CD4-positive, alpha-beta T cell treated with Interferon gamma for 1 hour (primary cell): ENCODE results near the gene KCNK7.
A peak's percentile ranks its signal among the peaks of the same experiment; 100 is the strongest.

ENCODE experiments used
- DNase-seq: peaks from one replicate; pipeline ENCODE4 v3.0.0-alpha.2; 2020

Gene KCNK7

DNA sequence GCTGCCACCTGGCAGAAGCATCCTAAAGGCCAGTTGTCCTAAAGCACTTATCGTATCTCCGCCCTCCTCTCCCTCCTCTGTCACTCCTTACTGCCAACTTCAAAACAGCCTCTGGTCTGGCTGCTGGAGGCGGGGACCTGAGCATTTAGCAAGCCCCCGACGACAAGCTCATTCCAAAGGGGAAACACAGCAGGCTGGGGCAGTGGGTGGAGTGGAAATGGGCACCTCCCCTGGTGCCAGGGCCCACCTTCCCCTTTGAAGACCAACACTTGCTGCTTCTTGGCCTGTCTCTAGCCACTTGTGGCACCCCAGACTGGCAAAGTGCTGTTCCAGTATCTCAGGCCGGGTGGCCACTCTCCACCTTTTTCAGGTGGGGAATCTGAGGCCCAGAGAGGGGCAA lies 14.8 kb upstream of the KCNK7 start:
- DNase-seq, result no peak

DNA sequence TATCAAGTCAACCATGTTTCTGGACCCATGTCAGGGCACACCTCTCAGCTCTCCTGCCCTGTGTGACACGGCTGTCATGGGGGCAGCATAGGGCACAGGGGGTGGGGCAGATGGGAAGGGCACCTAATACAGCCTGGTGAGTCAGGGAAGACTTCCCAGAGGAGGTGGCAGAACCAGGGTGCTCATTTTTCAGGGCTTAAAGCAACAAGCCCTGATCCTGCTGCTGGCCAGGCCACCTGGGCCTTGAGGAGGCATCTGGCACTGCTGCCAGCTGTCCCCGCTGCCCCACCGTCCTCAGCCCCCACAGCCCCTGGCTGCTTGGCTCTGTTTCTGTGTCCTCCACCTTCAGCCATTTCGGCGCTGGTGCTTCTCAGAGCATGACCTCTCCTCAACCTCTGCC lies 14.1 kb upstream of the KCNK7 start:
- DNase-seq, result no peak

DNA sequence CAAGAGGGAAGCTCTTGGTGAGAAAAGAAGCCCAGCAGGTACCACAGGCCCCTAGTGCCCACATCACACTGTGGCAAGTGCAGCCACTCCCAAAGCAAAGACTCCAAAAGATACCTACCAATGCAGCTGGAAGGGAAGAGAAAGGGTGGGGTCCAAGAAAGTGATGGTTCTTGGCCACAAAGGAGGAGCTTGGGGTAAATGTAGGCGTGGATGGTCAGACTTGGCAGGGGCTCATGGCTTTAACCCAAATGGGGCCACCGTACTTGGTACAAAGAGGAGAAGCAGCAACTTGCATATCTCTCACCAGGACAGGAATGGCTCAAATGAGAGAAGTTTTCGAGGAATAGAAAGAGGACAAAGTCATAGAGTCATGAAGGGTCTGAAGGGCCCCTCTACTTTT lies 13.6 kb upstream of the KCNK7 start:
- no peak for DNase-seq

DNA sequence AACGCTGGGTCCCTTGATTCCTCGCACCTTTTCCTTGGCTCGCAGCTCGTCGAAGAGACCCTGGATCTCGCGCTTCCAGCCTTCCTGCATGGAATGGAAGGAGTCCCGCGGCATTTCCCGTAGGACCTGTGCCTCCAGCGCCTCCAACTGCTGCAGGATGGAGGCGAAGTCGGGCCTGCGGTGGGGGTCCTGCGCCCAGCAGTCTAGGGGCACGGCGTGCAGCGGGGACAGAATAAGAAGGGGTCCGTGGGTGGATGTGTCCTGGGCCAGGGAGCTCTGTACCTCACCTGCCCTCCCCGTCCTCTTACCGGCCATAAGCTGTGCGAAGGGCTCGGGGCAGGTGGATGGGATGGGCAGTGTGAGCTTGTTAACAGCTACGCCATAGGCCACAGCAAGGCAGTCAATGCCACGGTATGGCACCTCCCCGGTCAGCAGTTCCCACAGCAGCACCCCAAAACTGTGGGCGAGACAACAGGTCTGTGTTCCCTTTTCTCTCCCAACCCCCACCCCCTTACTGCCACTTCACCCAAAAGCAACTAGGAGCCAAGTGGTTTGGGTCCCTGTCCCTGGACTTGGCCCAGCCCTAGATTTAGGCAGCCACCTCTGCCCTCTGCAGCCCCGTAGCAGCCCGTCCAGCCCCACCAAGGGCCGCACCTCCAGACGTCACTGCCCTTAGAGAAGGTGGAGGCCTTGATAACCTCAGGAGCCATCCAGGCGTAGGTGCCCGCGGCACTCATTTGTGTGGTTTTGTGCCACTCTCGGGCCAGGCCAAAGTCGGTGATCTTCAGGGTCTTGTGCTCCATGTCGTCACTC lies 12.2 kb upstream of the KCNK7 start:
- no peak for DNase-seq

DNA sequence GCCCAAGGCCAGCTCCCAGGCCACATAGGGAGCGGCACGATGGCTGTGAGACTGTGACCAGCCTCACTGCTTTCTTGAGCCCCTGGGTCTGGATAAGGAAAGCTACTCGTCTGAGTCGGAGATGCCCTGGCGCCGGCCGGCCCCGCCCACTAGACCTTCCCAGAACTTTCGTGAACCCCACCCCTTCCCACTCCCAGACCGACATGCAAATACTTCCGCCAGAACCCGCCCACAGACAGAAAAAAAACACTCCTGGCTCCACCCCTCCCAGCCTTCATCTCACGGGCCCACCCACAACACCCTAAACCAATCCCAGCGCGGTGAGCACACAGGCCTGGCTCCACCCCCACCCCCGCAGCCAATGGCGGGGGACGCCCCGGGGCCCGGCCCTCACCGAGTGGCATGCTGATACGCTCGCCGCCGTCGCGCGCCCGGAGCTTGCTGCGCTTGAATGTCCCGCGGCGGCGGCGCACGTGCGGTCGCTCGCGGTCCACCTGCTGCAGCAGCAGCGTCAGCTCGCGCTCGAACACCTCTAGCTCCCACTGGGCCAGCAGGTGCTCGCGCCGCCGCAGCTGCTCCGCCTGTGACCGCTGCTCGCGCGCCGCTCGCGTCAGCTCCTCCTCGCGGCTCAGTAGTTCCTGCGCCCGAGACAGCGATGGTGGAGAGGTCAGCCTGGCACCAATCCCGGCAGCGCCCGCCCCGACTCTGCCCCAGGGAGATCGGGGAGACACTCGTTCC lies 11.4 kb upstream of the KCNK7 start:
- DNase-seq, result no peak

DNA sequence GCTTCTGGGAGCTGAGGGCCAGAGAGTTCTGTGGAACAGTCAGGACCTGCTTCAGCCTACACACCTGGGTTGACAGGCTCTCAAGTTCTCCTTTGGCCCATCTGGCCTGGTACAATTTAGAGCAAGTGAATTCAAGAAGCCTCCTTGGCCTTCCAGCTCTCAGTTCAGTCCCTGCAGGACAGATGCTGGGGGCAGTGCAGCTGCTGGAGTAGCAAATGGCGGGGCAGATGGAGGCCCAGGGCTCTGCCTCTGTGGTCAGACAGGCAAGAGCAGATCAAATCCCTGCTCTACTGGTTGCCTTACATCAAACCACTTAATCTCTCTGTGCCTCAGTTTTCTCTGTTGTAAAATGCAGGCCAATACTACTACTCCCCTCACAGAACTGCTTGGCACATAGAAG lies 8.7 kb upstream of the KCNK7 start:
- no peak for DNase-seq

DNA sequence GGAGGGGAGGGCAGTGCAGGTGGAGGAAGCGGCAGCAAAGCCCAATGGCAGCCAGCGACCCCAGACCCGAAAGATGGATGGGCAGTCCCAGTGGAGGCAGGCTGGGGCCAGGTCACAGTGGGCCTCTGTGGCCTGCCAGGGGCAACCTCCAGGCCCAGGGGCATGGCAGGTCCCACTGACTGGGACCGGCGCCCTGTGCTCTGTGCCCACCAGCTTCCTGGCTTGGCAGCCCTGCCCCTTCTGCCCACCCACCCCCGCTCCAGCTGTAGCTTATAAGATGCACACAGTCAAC lies 4.3 kb upstream of the KCNK7 start:
- DNase-seq, result no peak

DNA sequence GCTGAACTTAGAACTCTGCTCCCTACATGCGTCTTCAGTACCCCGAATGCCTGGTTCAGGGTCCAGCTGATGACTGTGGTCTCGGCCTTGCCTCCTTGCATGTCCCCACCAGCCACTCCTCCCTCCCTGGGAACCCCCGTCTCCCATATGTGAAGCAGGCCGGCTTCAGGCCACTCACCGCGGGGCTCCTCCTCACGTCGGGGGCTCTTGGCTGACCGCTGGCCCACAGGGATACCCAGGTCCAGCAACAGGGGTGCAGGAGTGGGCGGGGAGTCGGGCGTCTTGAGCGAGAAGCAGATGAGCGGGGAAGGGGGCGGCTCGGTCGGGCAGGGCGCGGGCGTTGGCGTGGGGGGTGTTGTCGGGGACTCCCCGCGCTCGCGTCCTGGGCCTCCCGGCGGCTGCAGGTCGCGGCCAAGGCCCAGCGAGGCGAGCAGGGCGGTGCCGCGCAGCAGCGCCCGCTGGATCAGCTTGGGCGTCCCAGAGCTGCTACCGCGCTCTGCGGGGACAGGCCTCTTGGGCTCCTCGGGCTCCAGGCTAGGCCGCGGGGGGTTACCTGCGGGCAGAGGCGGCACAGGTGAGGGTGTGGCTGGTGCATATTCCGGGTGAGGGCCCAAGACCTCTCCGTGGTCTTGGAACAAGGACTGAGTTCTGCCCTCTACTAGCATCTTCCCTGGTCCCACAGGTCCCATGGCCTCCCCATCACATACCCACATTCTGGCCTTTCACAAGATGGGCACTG lies 3.8 kb upstream of the KCNK7 start:
- no peak for DNase-seq

DNA sequence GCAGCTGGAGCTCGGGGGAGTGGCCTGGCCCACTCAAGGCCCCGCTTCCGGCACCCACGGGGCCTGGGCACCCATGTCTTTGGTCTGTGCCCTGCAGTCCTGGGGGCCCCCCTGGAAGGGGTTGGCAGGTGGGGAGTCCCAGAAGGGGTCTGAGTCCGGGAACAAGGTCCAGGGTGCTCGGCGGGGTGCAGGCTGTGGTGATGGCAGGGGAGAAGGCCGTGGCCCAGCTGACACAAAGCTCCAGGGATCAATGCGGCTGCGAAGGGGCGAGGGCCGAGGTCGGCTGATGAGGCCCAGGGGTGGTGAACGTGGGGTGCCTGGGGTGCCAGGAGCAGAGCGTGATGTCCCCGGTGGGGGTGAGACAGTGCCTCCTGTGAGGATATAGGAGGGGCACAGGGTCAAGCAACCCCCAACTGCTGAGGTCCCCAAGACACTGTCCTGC lies 2.7 kb upstream of the KCNK7 start:
- DNase-seq, result no peak

DNA sequence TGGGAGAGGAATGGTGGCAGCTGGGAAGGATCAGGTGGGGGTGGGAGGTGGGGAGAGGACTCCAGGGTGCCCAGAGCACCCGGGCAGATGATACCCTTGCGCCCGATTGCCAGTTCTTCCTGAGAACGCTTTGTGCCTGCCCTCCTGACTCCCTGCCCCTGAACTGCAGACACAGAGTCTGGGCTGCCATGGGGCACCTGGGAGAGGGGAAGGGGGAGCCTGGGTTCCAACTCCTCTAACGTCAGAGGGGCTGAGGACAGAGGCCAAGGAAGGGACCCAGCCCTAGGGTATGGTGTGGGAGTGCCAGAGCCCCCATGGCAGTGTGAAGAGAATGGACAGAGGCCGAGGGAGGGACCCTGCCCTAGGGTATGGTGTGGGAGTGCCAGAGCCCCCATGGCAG lies 920 bp upstream of the KCNK7 start:
- no peak for DNase-seq

DNA sequence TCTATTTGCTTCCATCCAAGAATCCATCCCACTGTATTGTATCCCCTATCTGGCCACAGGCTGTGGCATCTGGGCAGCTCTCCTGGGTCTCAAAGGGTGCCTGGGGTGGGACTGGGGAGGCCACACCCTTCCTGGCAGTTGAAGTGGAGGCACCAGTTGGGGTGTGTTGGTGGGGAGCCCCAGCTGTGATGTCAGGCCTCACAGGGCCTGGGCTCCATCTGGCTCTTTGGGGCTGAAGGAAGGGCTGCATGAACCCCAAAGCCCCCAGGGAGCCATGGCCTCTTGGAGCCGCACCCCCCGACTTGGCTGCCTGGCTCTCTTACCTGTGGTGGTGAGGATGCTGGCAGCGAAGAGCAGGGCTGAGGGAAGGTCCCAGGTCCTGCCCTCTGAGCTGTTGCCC lies 469 bp downstream of the KCNK7 start:
- DNase-seq, result no peak

DNA sequence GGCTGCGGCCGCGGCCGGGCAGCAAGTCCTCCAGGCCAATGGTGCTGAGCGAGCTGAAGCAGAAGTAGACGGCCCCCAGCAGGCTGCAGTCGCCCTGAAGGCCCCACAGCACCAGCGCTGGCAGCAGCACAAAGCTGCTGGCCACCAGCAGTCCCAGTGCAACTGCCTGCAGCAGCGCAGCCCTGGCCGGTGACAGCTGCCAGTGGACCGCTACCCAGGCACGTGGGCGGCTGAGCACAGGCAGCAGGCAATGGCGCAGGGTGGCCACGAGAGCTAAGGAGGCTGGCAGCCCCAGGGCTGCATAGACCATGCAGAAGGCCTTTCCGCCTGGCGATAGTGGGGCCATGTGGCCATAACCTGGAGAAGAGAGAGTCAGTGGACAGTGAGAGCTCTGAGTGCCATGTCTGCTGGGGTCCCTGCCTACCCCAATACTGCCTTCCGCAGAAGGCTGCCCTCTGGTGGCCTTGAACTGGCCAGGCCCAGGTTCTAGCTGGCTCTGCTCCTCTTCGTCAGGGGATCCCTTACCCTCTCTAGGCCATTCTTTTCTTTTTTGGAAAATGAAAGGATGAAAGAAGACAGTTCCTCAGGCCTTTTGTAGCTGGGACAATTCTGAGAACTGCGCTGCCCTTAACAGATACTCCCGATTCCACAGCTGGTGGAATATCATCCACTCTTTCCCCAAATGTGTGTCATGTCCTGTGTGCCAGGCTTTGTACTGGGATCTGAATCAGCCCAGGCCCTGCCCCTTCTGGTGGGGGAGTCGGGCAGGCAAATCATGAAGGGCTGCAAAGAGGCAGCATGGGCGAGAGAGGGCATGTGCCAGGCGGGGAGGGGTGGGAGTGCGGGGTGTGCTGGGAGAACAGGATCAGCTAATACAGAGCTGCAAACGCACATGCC lies 1.8 kb downstream of the KCNK7 start:
- peak; percentile 46 for DNase-seq

DNA sequence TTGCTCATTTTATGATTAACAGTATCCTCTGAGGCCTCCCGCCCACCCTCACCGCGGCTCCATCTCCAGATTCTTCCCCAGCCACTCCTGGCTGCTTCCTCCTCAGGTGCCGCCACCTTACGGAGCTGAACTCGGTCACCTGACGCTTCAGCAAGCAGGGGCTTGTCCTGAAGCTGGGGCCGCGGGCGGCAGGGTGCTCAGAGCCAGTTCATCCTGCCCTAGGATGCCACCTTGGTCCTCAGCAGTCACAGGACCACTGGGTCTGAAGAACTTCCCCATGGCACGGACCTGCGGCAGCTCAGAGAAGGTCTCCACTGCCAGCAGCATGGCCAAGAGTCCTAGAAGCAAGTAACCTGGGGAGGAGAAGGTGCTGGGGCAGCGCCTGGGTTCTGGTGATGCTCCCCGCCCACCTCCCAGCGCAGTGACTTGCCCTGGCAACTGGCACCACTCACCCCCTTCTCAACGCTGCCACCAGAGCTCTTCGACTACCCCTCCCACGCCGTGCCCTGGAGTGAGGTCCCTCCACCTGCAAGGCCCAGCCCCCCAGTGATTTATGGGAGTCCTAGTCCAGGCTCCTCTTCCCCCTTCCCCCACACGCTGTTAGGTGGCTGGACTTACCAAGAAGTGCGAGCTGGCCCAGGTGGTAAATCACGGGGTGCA lies 2.6 kb downstream of the KCNK7 start:
- no peak for DNase-seq

DNA sequence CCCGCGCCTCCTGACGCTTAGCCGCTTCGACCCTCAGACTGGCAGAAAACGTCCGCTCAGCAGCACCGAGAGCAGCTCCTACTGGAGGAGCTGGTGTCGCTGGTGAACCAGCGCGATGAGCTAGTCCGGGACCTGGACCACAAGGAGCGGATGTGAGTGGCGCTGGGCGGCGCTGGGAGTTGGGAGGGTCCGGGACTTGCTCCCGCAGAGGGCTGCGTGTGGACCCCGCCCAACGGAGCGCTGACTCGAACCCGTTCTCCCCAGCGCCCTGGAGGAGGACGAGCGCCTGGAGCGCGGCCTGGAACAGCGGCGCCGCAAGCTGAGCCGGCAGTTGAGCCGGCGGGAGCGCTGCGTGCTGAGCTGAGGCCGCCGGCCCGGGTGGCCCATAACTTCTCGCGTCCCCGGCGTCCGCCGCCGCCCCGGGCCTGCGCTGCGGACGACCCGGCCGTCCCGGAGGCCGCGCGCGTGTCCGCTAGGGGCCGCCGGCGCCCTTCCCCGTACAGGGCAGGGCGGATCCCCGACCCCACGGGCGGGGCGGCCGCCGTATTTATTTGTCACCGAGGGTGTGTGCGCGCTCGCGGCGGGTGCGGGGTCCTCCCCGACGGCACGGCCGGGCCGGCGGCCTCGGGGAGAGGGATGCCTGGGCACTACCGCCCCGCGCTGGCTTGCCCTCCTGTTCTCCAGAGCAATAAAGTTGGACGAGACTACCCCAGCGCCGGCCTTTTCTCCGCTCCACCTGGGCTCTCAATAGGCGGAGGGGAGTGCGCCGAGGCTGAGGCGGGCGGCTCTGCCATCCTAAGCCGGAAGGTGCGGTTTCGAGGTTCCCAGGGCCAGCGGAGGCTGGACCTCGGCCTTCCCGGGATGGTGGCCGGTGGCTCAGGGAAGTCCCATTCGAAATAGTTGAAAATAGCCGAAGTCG lies 3.4 kb downstream of the KCNK7 start:
- DNase-seq, result no peak

DNA sequence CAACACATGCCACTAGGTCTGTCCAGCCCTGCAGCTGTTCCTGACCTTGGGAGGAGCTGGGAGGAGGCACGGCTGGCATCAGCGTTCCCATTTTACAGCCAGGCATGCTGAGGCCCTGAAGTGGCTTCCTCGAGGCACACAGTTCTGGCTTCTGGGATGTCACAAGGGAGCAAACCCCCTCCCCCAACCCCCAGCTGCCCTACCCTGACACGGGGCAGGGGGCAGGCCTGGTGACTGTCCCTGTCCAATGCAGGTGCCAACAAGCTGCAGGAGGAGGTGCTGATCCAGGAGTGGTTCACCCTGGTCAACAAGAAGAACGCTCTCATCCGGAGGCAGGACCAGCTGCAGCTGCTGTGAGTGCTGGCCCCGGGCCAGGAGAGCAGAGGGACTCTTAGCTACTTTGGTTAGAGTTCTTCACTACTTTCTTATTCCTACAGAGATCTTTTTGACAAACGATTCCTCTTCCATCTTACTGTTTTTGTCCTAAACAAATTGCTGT lies 5.3 kb downstream of the KCNK7 start:
- DNase-seq, result no peak

DNA sequence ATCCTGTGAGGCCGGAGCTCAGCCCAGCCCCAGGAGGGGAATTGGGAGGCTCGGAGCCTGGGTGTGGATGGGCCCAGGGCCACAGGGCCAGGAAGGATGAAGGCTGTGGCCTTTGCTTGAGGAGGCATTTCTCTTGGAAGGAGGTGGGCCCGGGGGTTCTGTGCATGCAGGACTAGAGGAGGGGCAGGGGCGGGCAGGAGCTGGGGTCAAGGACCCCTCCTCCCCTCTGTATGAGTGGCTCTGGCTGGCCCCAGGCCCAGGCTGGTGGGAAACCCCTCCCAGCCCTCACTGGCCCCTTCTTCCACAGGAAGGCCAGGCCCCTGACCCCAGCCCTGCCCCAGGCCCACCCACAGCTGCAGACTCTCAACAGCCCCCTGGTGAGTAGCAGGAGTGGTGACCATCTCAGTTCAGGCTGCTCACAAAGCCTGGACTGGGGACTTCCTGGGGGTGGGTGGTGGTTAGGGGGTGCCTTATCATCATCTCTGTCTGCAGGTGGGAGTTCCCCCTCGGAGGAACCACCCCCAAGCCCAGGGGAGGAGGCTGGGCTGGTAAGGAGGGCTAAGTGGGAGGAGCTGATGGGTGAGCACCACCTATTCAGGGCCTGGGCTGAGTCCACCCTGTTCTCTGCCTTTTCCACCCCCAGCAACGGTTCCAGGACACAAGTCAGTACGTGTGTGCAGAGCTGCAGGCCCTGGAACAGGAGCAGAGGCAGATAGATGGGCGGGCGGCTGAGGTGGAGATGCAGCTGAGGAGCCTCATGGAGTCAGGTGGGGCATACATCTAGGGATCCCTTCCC lies 6.0 kb downstream of the KCNK7 start:
- DNase-seq, result peak; percentile 50

DNA sequence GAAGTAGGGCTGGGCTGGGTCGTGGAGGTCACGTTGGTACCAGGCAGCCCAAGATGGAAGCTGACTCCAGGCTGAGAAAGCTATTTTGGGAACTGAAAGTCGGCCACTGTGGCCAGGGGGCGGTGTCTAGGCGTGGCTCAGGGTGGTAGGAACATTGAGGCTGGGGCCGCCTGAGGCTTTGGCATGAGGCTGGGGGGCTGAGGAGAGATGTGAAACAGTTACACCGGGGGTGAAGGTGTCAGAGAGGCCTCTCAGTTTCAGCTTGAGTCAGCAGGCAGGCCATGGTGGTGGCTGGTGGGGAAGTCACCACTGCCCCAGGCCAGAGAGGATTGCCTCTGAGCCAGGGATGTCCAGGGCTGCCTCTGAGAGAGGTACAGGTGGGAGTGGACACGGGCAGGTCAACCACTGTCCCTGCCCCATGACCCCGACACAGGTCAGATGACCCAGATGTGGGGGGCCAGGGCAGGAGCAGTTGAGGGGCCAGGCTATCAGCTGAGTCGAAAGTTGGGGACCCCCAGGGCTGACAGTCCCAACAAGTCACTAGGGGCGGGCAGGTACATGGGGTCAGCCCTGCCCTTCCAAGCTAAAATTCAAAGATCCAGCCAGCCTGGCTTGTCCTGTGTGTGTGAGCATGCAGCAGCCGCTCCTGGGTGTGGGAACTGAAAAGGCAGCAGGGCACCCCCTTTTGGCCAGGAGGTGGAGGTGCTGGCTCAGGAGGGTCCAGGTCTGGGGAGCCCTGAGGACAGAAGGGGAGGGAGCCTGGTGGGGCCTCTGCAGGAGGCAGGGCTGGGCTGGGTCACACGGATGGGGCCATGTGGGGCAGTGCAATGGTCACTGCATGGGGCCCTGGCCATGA lies 7.2 kb downstream of the KCNK7 start:
- DNase-seq, result peak; percentile 81

DNA sequence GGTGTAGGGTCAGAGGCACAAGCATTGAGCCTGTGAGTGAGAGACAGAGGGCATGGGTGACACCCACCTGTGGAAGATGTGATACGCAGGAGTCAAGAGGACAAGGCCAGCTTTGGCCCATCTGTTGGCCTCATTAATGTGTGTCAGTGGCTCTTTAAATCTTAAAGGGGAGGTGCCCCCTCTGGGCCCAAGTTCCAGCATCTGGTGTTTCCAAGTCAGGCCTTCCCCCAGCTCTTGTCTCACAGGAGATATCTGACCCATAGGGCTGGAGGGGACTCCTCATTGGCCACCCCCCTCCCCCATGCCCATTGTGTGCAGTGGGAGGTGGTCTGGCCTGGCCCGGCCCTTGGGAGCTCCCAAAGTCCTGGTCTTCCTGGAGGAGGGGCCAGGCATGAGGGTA lies 8.9 kb downstream of the KCNK7 start:
- no peak for DNase-seq

DNA sequence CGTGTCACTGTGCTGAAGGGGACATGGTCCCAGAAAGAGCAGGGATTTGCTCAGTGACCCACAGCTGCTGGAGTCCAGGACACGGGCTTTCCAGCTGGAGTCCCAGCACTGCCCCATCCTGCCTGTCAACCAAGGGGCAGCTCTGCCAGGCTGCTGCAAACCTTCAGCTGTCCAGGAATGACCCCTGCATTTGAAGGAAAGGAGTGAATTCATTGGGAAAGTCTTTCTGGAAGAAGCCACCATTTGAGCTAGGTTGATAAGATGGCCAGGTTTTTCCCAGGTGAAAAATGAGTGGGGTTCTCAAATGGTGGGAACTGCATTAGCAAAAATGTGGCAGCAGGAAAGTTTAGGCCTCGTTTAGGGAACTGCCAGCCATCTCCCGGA lies 9.4 kb downstream of the KCNK7 start:
- DNase-seq, result no peak
